HuH-7 (cell line): ENCODE results near the gene SMIM17.
A peak's percentile ranks its signal among the peaks of the same experiment; 100 is the strongest.

ENCODE experiments used
- DNase-seq: peaks from one replicate; pipeline ENCODE4 v3.0.0; 2011; ENCODE audit warnings: low spot score

The SMIM17 gene

DNA sequence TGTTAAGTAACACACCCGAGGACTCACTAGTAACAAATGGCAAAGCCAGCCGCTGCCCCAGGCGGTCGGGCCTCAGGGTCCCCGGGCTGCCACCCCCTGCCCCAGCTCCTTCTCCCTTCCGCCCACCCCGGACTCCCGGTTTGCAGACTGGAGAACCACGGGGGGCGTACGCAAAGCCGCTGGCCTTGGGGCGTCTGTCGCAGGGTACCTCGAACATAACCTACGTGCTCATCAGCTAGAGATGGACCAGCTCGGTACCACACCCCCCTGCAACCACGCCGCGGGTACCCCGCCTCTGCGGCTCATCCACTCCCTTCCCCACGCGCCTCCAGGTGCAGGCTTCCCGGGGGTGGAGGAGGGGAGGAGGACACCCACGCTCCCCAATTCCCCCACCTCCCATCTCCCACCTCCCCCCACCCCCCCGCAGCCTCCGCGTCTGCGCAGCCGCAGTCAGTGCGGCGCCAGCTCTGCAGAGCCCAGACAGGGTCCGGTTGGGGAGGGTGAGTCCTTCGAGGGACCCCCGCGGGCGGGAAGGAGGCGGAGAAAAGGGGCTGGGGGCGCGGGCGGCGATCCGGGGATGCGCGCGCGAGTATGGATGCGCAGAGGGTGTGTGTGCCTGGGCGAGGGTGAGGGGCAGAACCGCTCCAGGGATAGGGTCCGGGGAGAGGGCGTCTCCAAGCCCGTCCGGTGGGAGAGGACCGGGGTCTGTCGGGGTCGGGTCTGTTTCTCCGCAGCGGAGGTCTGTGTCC is at the start of gene SMIM17:
Gene SMIM17, plus strand, starts transcription at position 449 of the 749 bp plus-strand sequence. CDS start 2,509 bp downstream, outside the sequence.
- no peak for DNase-seq

DNA sequence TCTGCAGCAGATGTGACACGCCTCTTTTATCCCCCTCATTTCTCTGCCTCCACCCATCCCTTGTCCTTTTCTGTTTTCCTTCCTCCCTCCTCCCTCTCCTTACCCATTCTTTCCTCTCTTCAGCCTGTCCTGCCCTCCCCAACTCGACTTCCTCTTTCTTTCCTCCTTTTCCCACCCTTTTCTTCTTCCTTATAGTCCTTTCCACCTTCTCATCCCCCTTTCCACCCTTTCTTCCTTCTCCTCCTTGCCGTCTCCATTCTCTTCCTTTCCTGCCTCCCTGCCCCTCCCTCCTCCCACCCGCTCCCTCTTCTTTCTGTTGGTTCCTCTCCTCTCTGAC is 48.5 kb upstream of the SMIM17 start:
- no peak for DNase-seq

DNA sequence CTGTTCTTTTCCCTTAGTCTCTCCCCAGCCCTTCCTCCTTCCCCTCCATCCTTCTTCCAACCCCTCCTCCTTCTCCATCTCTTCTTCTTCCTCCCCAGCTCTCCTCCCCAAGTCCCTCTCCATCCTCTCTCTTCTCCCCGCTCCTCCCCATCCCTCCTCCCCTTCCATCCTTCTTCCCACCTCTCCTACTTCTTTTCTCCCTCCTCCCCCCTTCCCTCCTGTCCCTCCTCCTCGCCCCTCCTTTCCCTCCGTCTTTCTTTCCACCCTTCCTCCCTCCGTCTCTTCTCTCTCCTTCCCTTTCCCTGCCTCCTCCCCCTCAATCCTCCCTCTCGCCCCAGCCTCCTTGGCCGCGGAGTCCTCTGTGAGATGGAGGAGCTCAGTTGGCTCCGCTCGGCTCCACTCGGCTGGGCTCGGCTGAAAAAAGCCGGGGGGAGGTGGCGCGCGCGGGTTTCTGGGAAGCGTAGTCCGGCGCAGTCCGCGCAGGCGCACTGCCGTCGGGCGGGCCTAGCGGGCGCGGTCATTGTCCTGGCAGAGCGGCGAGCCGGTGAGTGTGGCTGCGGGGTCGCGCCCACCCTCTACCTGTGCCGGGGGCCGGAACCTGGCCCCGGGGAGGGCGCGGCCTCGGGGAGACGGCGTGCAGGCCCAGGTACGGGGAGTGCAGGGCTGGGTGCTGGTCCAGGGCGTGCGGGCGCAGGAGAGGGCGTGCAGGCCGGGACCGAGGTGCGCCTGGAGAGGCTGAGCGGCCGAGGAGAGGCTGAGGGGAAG is 48.0 kb upstream of the SMIM17 start, which contains the start of gene ZNF71:
Gene ZNF71, plus strand, starts transcription at position 520 of the 765 bp plus-strand sequence. CDS start 6,257 bp downstream, outside the sequence.
- peak; percentile 96 for DNase-seq

- DNase-seq, result no peak
Observed at GRCh38 chr19:56595548-56595899, 47.4 kb upstream of the SMIM17 start.

DNA sequence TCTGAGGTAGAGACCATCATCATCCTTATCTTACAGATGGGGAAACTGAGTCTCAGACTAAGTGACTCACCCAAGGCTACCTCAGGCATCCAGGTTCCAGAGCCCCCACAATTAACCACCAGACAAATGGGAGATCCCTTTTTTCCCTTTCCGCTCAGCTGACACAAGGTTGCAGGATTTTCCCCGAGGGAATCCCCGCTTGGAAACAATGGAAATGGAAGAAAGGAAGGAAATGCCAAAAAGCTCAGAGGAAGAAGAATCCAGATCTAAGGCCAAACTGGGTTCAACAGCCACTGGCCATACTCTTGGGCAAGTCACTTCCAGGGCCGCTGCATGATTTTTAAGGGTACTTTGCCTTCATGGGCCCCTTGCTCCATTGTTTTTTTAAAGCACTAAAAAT is 46.3 kb upstream of the SMIM17 start:
- DNase-seq, result no peak

DNA sequence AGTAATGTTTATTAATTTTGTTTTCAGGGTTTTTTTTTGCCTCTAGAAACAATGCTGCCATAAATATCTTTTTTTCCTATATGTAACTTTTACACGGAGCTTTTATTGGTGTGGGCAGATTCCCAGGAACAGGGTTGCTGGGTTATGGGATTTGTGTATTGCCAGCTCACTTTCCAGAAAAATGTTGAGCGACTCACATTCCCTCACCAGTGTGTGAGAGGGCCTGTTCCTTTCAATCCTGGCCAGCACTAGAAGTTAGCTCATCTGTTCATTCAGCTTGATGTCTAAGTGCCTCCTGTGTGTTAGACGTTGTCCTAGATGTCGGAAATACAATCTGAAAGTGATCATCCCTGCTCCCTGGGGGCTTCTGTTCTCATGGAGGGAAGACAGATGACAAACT is 45.3 kb upstream of the SMIM17 start:
- DNase-seq, result no peak

GRCh38 chr19:56601375-56601774 is 41.6 kb upstream of the SMIM17 start:
- no peak for DNase-seq

GRCh38 chr19:56603829-56604228 is 39.1 kb upstream of the SMIM17 start:
- DNase-seq, result no peak

DNA sequence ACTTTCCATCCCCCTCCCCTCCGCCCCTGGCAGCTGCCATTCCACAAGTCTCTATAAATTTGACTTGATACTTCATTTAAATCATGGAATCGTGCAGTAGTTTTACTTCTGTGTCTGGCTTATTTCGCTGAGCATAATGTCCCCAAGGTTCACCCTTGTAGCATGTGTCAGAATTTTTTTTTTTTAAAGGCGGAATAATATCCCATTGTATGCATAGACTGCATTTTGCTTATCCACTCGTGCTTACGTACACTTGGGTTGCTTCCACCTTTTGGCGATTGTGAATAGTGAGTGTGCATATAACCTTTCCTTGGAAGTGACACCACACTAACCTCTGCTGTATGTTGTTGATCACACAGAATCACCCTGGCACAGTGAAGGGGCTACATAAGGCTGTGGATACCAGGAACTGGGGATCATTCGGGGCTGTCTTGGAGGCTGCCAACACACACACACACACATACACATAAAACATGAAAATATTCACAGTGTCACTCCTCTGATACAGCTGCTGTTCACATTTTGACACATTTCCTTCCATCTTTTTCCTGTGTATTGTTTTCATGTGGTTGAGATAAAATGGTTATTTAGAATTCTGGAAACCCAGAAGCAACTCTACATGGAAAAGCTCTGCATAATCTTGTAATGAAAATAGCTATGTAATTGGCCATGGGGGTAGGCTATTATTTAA is 34.5 kb upstream of the SMIM17 start:
- no peak for DNase-seq

GRCh38 chr19:56611288-56611687 is 31.7 kb upstream of the SMIM17 start:
- DNase-seq, result no peak

- no peak for DNase-seq
Observed at GRCh38 chr19:56612737-56613136, 30.2 kb upstream of the SMIM17 start.

GRCh38 chr19:56613639-56614038 is 29.3 kb upstream of the SMIM17 start:
- no peak for DNase-seq

GRCh38 chr19:56617531-56617930 is 25.4 kb upstream of the SMIM17 start:
- DNase-seq, result no peak

DNA sequence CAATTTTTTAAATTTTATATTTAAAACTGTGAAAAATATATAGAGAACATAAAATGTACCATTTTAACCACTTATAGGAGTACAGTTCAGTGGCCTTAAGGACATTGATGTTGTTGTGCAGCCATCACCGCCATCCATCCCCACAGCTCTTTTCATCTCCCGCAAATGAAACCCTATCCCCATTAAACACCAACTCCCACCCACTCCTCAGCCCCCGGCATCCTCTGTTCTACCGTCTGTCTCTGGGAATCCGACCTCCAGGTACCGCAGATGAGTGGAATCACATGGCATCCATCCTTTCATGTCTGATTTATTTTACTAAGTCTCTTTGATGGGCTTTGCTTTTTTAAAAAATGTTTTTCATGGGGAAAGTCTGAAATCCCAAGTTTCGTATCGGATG is 23.8 kb upstream of the SMIM17 start:
- DNase-seq, result no peak

DNA sequence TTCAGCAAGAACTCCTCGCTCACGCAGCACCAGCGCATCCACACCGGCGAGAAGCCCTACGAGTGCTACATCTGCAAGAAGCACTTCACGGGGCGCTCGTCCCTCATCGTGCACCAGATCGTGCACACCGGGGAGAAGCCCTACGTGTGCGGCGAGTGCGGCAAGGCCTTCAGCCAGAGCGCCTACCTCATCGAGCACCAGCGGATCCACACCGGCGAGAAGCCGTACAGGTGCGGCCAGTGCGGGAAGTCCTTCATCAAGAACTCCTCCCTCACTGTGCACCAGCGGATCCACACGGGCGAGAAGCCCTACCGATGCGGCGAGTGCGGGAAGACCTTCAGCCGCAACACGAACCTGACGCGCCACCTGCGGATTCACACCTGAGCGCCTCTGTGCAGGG is 20.6 kb upstream of the SMIM17 start:
- no peak for DNase-seq

DNA sequence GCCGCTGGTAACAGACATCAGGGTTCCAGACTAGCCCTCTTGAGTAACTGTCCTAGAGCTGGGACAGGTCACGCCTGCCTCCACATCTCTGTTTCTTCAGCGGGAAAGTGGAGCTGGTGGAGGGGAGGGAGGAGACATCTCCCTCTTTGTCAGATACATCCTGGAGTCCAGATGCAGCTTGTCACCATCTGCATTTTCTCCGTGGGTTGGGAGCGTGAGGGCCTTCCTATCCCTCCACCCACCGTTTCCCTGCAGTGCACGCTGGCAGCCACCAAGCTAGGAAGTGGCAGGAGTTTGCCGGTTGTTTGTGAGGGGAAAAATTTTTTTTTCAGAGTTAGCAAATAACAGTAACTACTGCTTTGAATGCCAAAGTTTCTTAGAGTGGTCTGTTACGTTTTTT is 20.0 kb upstream of the SMIM17 start:
- no peak for DNase-seq

DNA sequence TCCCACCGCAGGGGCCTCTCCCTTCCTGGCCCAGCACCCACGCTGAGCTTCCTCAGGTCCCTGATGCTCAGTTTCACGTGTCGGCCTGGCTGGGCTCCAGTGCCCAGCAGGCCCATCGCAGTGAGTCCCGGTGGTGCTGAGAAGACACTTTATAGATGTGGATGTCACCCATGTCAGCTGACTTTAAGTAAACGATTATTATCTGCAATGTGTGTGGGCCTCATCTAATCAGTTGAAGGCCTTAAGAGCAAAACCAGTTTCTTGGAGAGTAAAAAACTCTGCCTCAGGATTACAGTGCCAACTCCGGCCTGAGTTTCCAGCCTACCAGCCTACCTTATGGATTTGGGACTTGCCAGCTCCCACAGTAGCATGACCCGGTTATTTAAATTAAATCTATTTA is 17.3 kb upstream of the SMIM17 start:
- DNase-seq, result no peak

GRCh38 chr19:56633021-56633420 is 9.9 kb upstream of the SMIM17 start:
- no peak for DNase-seq

DNA sequence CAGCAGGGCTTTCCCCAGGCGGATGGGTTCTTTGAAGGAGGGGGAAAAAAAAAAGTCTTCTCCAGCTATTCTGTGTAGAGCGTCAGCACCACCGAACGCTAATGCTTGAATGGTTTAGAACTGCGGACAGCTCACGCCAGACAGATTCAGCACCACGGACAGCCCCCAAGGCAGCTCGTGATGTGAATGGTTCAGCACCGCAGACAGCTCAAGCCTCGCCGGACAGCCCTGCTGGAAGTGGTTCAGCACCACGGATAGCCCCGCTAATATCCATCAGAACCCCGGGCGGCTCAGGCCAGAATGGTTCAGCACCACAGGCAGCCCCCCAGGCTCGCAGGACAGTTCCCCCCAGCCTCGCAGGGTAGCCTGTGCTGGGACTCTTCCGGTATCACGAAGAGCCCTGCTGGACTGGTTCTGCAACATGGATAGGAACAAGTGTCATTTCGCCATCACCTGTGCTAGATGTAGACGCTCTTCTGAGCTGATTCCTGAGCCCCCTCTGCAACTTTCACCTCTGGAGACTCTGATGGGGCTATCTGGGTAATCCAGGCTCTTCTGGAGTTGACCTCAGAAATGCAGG is 4.9 kb upstream of the SMIM17 start:
- DNase-seq, result peak; percentile 87

- peak; percentile 24 for DNase-seq
Observed at GRCh38 chr19:56639217-56639616, 3.7 kb upstream of the SMIM17 start.

GRCh38 chr19:56643460-56643955 is 549 bp downstream of the SMIM17 start:
- DNase-seq, result no peak

- DNase-seq, result no peak
Observed at GRCh38 chr19:56654151-56654550, 11.2 kb downstream of the SMIM17 start.
